Endothelial cell of umbilical vein (primary cell): ENCODE data around the gene NUTM2G. TPM values are rescaled to one million over a fixed set of nuclear protein-coding genes. Genes with fewer than 3 reads are reported as not detected.
"Not testable (repeated sequence)": the region's sequence is repeated elsewhere in the genome, so short reads cannot be mapped to it uniquely, and the experiment has no call there.

Source experiments
- BruUV-seq: library from RNA; stranded (reverse); fragments of 400-500 nt; replicated peaks from 2 replicates; lab custom pipeline; 2021; lab: Mats Ljungman, UMichigan
- CTCF ChIA-PET: fragments of 300-600, 350-600 bp; sonication (Branson Sonifier 250); formaldehyde crosslinking; loops from one replicate; lab custom pipeline; 2021; ENCODE audit warnings: antibody characterized with exemption, inconsistent platforms; lab: Charles Lee
- POLR2A ChIA-PET: fragments of 300-600, 350-600 bp; sonication (Branson Sonifier 250); formaldehyde crosslinking; loops from one replicate; lab custom pipeline; 2021; ENCODE audit warnings: antibody characterized with exemption, inconsistent platforms; lab: Charles Lee
- DNase-seq: peaks from one replicate; pipeline ENCODE4 v3.0.0-alpha.2; 2011; ENCODE audit warnings: low read depth, low spot score
- FAIRE-seq: peaks from 2 replicates; lab custom pipeline; 2011; peaks lifted over from hg19 to GRCh38; lab: Jason Lieb, UNC
- H2AFZ ChIP-seq: 2 replicates; pipeline ENCODE4 v1.6.0; 2012; ENCODE audit warnings: low read depth, low read length, control low read depth, inconsistent platforms
- H3K27ac ChIP-seq: 2 replicates; pipeline ENCODE4 v1.5.1; 2011; ENCODE audit warnings: low read depth, mild to moderate bottlenecking, control low read depth, low read length, moderate library complexity; ENCODE audit not compliant: insufficient read depth
- H3K27me3 ChIP-seq, 2 experiments: 2 replicates each; pipeline versions ENCODE4 v1.6.0 to v1.6.1; 2011; ENCODE audit warnings: low read length in 2 of 2, mixed read lengths in 1 of 2; ENCODE audit not compliant: control insufficient read depth in 2 of 2, insufficient read depth in 2 of 2
- H3K36me3 ChIP-seq, 2 experiments: 2 replicates in 1 of 2; 3 replicates in 1 of 2; pipeline ENCODE4 v1.5.1; 2011; ENCODE audit warnings: low read length in 2 of 2, mild to moderate bottlenecking in 1 of 2, moderate library complexity in 1 of 2; ENCODE audit not compliant: control insufficient read depth in 2 of 2, insufficient read depth in 2 of 2; ENCODE audit errors: extremely low read depth in 1 of 2
- H3K4me1 ChIP-seq: 3 replicates; pipeline ENCODE4 v1.5.1; 2011; ENCODE audit warnings: mild to moderate bottlenecking, low read length; ENCODE audit not compliant: control insufficient read depth, insufficient read depth; ENCODE audit errors: extremely low read depth
- H3K4me2 ChIP-seq: 2 replicates; pipeline ENCODE4 v1.6.1; 2011; ENCODE audit warnings: low read length, control low read depth, mixed read lengths; ENCODE audit not compliant: insufficient read depth
- H3K4me3 ChIP-seq, 3 experiments: fragments of 200-600 bp in 1 of 3; sonication (generic), shearing (Covaris generic) in 1 of 3; replicated peaks in 1 of 3; 2 replicates each; pipeline ENCODE4 v1.5.1; 2011 to 2016; ENCODE audit warnings: control low read depth in 3 of 3, low read length in 3 of 3, mild to moderate bottlenecking in 2 of 3, inconsistent platforms in 1 of 3, low read depth in 1 of 3, moderate library complexity in 1 of 3; ENCODE audit not compliant: insufficient read depth in 1 of 3
- H3K79me2 ChIP-seq: 2 replicates; pipeline ENCODE4 v1.6.0; 2012; ENCODE audit warnings: low read length, inconsistent platforms; ENCODE audit not compliant: control insufficient read depth, insufficient read depth
- H3K9ac ChIP-seq: replicated peaks from 2 replicates; pipeline ENCODE3; 2011; ENCODE audit warnings: low read length, control low read depth; ENCODE audit not compliant: insufficient read depth; ENCODE audit errors: extremely low read depth
- H3K9me1 ChIP-seq: replicated peaks from 3 replicates; pipeline ENCODE4 v1.6.0; 2011; ENCODE audit warnings: mild to moderate bottlenecking, low read length; ENCODE audit not compliant: control insufficient read depth, insufficient read depth; ENCODE audit errors: extremely low read depth
- H3K9me3 ChIP-seq: replicated peaks from 2 replicates; pipeline ENCODE4 v1.5.1; 2012; ENCODE audit warnings: low read length, inconsistent platforms; ENCODE audit not compliant: control insufficient read depth, insufficient read depth
- H4K20me1 ChIP-seq: replicated peaks from 2 replicates; pipeline ENCODE3; 2011; ENCODE audit warnings: mild to moderate bottlenecking, low read length; ENCODE audit not compliant: control insufficient read depth, insufficient read depth; ENCODE audit errors: extremely low read depth
- dilution Hi-C: fragments of 300-500 bp; cut with MboI; formaldehyde crosslinking; loops from one replicate; pipeline ENCODE4 v1.15.0; 2019; ENCODE audit warnings: low sequenced_read_pairs; ENCODE audit not compliant: extremely low pct_ligation_motif_present
- intact Hi-C: fragments of 100-400 bp; cut with micrococcal nuclease; formaldehyde crosslinking; loops from one replicate; pipeline ENCODE4 v1.10.0; 2022
- polyA plus RNA-seq, 4 experiments: library from polyadenylated mRNA; depleted of rRNA in 3 of 4; stranded (reverse) in 3 of 4; unstranded in 1 of 4; fragments of >200 nt; gene quantifications; 2 replicates each; pipeline versions ENCODE4 v1.2.1 to v1.2.3, GENCODE V29; 2011 to 2012; ENCODE audit warnings: missing spikeins in 1 of 4
- total RNA-seq: library from RNA; stranded (reverse); gene quantifications from 2 replicates; pipeline ENCODE4 v1.2.3, GENCODE V29; 2021

The NUTM2G gene
- total and polyA plus RNA-seq, 2 donors (not counting 3 experiments of a cell fraction or from before 2014, with no cell fraction given): not detected

DNA sequence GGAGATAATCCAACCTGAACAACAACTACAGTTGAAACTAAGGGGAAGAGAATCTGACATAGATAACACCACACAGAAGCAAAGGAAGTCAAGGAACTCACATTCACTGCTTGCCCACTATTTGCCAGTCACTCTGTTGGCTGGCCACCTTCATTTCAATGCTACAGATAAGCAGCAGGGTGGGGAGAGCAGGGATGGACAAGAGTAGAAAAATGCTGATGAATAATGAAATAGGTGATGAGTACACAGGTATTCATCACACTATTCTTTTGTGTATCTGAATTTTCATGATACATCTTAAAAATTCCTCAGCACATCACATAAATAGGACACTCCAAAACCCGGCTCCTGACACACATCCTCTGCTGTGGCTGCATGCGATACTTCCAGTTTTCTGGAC is 21.9 kb downstream of the NUTM2G start:
- BruUV-seq, intact Hi-C loops, DNase-seq, H4K20me1 ChIP-seq, POLR2A ChIA-PET, H3K27ac ChIP-seq, H3K79me2 ChIP-seq, H3K36me3 ChIP-seq, H3K4me2 ChIP-seq, H2AFZ ChIP-seq, H3K27me3 ChIP-seq, H3K4me1 ChIP-seq, dilution Hi-C loops, H3K9me1 ChIP-seq, H3K4me3 ChIP-seq, H3K9me3 ChIP-seq, CTCF ChIA-PET, H3K9ac ChIP-seq, FAIRE-seq: not testable (repeated sequence)

GRCh38 chr9:96967591-96967990 is 38.9 kb downstream of the NUTM2G start:
- H4K20me1 ChIP-seq, H3K4me3 ChIP-seq, intact Hi-C loops, H3K79me2 ChIP-seq, dilution Hi-C loops, H3K36me3 ChIP-seq, H2AFZ ChIP-seq, FAIRE-seq, DNase-seq, CTCF ChIA-PET, H3K4me1 ChIP-seq, BruUV-seq, H3K27ac ChIP-seq, H3K9me3 ChIP-seq, POLR2A ChIA-PET, H3K27me3 ChIP-seq, H3K9ac ChIP-seq, H3K4me2 ChIP-seq, H3K9me1 ChIP-seq: not testable (repeated sequence)

GRCh38 chr9:96972552-96972951 is 43.9 kb downstream of the NUTM2G start:
- H2AFZ ChIP-seq, CTCF ChIA-PET, H3K4me3 ChIP-seq, H3K4me1 ChIP-seq, BruUV-seq, POLR2A ChIA-PET, H3K36me3 ChIP-seq, H3K4me2 ChIP-seq, H3K9me1 ChIP-seq, H4K20me1 ChIP-seq, H3K9me3 ChIP-seq, H3K27me3 ChIP-seq, DNase-seq, FAIRE-seq, dilution Hi-C loops, H3K9ac ChIP-seq, intact Hi-C loops, H3K27ac ChIP-seq: not testable (repeated sequence)
- H3K79me2 ChIP-seq: peaks cover 21% of the 10 kb centered on the region

DNA sequence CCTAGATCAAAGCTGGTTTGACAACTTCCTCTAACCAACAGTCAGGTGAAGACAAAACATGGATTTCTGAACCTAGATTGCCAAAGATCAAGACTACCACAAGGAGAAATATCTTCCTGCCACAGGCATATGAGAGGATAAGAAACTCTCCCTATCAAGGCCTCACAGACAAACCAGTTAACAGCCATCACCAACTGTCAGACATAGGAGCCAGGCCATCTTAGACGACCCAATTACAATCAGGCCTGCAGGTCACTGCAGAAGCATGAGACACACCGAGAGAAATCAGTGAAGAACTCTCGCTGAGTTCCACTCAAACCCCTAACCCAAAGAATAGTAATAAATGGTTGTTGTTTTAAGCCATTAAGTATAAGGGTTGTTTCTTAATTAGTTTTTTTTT is 45.4 kb downstream of the NUTM2G start:
- DNase-seq, BruUV-seq, POLR2A ChIA-PET, CTCF ChIA-PET, H3K4me1 ChIP-seq, H3K36me3 ChIP-seq, H3K27ac ChIP-seq, H2AFZ ChIP-seq, H3K4me2 ChIP-seq, FAIRE-seq, intact Hi-C loops, H4K20me1 ChIP-seq, H3K4me3 ChIP-seq, H3K9me1 ChIP-seq, dilution Hi-C loops, H3K9ac ChIP-seq, H3K27me3 ChIP-seq, H3K9me3 ChIP-seq: not testable (repeated sequence)
- peaks cover 29% of the 10 kb centered on the region for H3K79me2 ChIP-seq
